GM12873 (cell line): ENCODE data around the gene SIGLEC10.

Experiments used
- CTCF ChIP-seq: IDR thresholded peaks from 2 replicates; pipeline ENCODE4 v1.5.1; 2012; ENCODE audit warnings: low read depth, mild to moderate bottlenecking, moderate library complexity, low read length, control low read depth; ENCODE audit not compliant: insufficient read depth; ENCODE audit errors: missing control alignments

SIGLEC10 gene

GRCh38 chr19:51380379-51380778 is 37.1 kb downstream of the SIGLEC10 start:
- no peak for TF ChIP-seq CTCF

- TF ChIP-seq CTCF: no peak
These were observed 40.0 kb downstream of the SIGLEC10 start for GRCh38 chr19:51377422-51377821.

GRCh38 chr19:51375504-51376221 is 41.8 kb downstream of the SIGLEC10 start:
- TF ChIP-seq CTCF: no peak

GRCh38 chr19:51372649-51373504 is 44.6 kb downstream of the SIGLEC10 start, which contains the start of gene NKG7:
Gene NKG7 (minus strand): TSS chr19:51372654. CDS start chr19:51372535, 119 bp downstream.
- no peak for TF ChIP-seq CTCF

GRCh38 chr19:51372021-51372648 is 45.3 kb downstream of the SIGLEC10 start:
- TF ChIP-seq CTCF: no peak

GRCh38 chr19:51371186-51371690 is 46.2 kb downstream of the SIGLEC10 start:
- TF ChIP-seq CTCF: no peak

- TF ChIP-seq CTCF: no peak
These were observed 47.2 kb downstream of the SIGLEC10 start for GRCh38 chr19:51370230-51370629.
